BE2C (cell line): ENCODE measurements around the gene NCBP3.

Experiments
- DNase-seq: peaks from one replicate; pipeline ENCODE4 v3.0.0-alpha.2; 2020
- H3K27me3 ChIP-seq: fragments of 250-450 bp; sonication (Bioruptor Pico); 2 replicates; pipeline ENCODE4 v1.5.1; 2020; ENCODE audit warnings: mild to moderate bottlenecking
- H3K36me3 ChIP-seq: fragments of 250-450 bp; sonication (Bioruptor Pico); 2 replicates; pipeline ENCODE4 v1.5.1; 2020; ENCODE audit warnings: mild to moderate bottlenecking
- H3K4me1 ChIP-seq: fragments of 250-450 bp; sonication (Bioruptor Pico); 2 replicates; pipeline ENCODE4 v1.5.1; 2020
- H3K4me3 ChIP-seq: 2 replicates; pipeline ENCODE4 v1.5.1; 2011; ENCODE audit warnings: low read depth, low read length
- H3K9me3 ChIP-seq: fragments of 250-450 bp; sonication (Bioruptor Pico); 2 replicates; pipeline ENCODE4 v1.5.1; 2020
- TF ChIP-seq, protein P1 (sequence below): IDR thresholded peaks from 2 replicates; pipeline ENCODE4 v1.5.1; 2012; ENCODE audit warnings: mild to moderate bottlenecking, low read depth, low read length

The NCBP3 gene

DNA sequence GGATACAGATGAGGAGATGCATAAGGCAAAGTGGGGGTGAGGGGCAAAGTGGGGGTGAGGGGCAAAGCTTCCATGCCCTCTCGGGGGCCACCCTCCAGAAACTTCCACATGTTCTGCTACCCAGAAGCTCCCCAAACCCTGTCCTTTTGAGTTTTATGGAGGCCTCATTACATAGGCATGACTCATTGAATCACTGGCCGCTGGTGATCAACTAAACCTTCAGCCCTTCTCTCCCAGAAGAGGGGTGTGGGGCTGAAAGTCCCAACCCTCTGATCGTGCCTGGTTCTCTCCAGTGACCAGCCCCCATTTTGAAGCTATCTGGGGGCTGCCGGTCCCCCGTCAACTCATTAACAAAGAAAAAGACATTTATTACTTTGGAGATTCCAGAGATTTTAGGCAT, 72.5 kb downstream of the NCBP3 start:
- no peaks in the 10 kb centered on the region for H3K27me3 ChIP-seq
- no peaks in the 10 kb centered on the region for H3K36me3 ChIP-seq
- no peaks in the 10 kb centered on the region for H3K9me3 ChIP-seq
- DNase-seq: no peak
- no peaks in the 10 kb centered on the region for H3K4me1 ChIP-seq
- H3K4me3 ChIP-seq: no peak overlapping the region
- TF ChIP-seq, protein P1, sequence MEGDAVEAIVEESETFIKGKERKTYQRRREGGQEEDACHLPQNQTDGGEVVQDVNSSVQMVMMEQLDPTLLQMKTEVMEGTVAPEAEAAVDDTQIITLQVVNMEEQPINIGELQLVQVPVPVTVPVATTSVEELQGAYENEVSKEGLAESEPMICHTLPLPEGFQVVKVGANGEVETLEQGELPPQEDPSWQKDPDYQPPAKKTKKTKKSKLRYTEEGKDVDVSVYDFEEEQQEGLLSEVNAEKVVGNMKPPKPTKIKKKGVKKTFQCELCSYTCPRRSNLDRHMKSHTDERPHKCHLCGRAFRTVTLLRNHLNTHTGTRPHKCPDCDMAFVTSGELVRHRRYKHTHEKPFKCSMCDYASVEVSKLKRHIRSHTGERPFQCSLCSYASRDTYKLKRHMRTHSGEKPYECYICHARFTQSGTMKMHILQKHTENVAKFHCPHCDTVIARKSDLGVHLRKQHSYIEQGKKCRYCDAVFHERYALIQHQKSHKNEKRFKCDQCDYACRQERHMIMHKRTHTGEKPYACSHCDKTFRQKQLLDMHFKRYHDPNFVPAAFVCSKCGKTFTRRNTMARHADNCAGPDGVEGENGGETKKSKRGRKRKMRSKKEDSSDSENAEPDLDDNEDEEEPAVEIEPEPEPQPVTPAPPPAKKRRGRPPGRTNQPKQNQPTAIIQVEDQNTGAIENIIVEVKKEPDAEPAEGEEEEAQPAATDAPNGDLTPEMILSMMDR: no peak

DNA sequence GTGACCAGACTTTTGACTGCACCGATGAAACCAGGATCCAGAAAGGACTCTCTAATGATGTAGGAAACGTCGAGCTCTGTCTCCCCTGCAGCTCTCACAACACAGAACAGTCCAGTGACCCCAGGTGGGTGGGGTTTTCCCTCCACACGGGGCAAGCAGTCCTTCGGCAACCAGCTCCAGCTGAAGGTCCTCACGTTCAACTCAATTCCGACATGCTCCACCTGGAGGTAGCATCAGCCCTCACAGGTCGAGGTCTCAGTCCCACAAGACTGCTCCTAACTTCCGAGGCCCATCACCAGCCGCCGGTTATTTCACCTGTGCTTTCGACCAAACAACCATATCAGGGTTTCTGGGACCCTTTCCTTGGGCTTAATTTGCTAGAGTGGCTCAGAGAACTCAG, 73.3 kb downstream of the NCBP3 start:
- no peaks in the 10 kb centered on the region for H3K9me3 ChIP-seq
- no peaks in the 10 kb centered on the region for H3K27me3 ChIP-seq
- TF ChIP-seq, protein P1: no peak
- no peak overlapping the region for H3K4me3 ChIP-seq
- H3K36me3 ChIP-seq: no peaks in the 10 kb centered on the region
- DNase-seq: no peak
- H3K4me1 ChIP-seq: no peaks in the 10 kb centered on the region

- no peak for DNase-seq
These were observed 74.9 kb downstream of the NCBP3 start for GRCh38 chr17:3771140-3771539.

DNA sequence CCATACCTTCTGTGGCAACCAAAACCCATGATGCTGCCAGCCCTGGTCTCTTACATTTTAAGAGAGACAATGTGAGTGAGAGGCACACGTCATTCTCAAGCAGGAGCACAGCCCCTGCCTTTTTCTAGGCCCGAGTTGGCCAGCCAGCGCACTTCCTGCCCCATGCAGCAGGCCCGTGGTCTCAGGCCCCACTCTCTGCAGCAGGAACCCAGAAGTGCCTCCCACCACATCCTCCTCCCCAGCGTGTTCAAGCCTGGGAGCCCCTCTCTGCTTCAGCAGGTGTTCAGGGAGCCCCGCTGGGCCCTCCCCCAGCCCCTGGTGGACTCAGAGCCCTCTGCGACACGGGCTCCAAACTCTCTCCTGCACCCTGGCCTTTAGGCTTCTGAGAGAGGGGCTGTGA, 75.6 kb downstream of the NCBP3 start:
- Histone ChIP-seq H3K27me3 (no peaks in the 10 kb centered on the region), H3K4me3 (no peak overlapping the region), H3K9me3 (no peaks in the 10 kb centered on the region), H3K4me1 (no peaks in the 10 kb centered on the region), H3K36me3 (no peaks in the 10 kb centered on the region)
- TF ChIP-seq, protein P1: no peak
- no peak for DNase-seq

More at GRCh38 chr17:3771140-3771539, 74.9 kb downstream of the NCBP3 start:
- H3K4me3 ChIP-seq: no peak overlapping the region
- TF ChIP-seq, protein P1: no peak
- no peaks in the 10 kb centered on the region for H3K27me3 ChIP-seq
- H3K9me3 ChIP-seq: no peaks in the 10 kb centered on the region
- no peaks in the 10 kb centered on the region for H3K36me3 ChIP-seq
- H3K4me1 ChIP-seq: no peaks in the 10 kb centered on the region

- Histone ChIP-seq H3K27me3 (no peaks in the 10 kb centered on the region), H3K4me3 (no peak overlapping the region), H3K9me3 (no peaks in the 10 kb centered on the region), H3K4me1 (no peaks in the 10 kb centered on the region), H3K36me3 (no peaks in the 10 kb centered on the region)
- DNase-seq: no peak
- TF ChIP-seq, protein P1: no peak
These were observed 77.3 kb downstream of the NCBP3 start for GRCh38 chr17:3768769-3769168.

GRCh38 chr17:3768341-3768740, 77.7 kb downstream of the NCBP3 start:
- no peaks in the 10 kb centered on the region for H3K36me3 ChIP-seq
- no peaks in the 10 kb centered on the region for H3K9me3 ChIP-seq
- no peak overlapping the region for H3K4me3 ChIP-seq
- H3K27me3 ChIP-seq: no peaks in the 10 kb centered on the region
- DNase-seq: no peak
- no peaks in the 10 kb centered on the region for H3K4me1 ChIP-seq
- TF ChIP-seq, protein P1: no peak
